Left ventricle myocardium inferior (tissue), 1 donor: Measurements from ENCODE around the gene MAP2K1. TPM values are rescaled to one million over a fixed set of nuclear protein-coding genes. Genes with fewer than 3 reads are reported as not detected.

Experiments used
- DNase-seq: peaks from one replicate; pipeline ENCODE4 v3.0.0-alpha.2; 2020
- H3K27ac ChIP-seq: fragments of 200-600 bp; replicated peaks from 2 replicates; pipeline ENCODE4 v1.8.0; 2021
- H3K27me3 ChIP-seq: fragments of 200-600 bp; 2 replicates; pipeline ENCODE4 v1.8.0; 2021; ENCODE audit warnings: low read depth
- H3K36me3 ChIP-seq: fragments of 200-600 bp; 2 replicates; pipeline ENCODE4 v1.8.0; 2021
- H3K4me1 ChIP-seq: fragments of 200-600 bp; 2 replicates; pipeline ENCODE4 v1.8.0; 2021
- H3K4me3 ChIP-seq: fragments of 200-600 bp; 2 replicates; pipeline ENCODE4 v1.8.0; 2021; ENCODE audit warnings: mild to moderate bottlenecking, moderate library complexity
- H3K9me3 ChIP-seq: fragments of 200-600 bp; replicated peaks from 2 replicates; pipeline ENCODE4 v1.8.0; 2021
- intact Hi-C: fragments of 100-400 bp; cut with micrococcal nuclease; formaldehyde crosslinking; loops from one replicate; pipeline ENCODE4 v1.11.0; 2022
- total RNA-seq: library from RNA; stranded (reverse); fragmentation: NEBNext Ultra II Directional; extraction: Animal tissue kit (Norgen Biotek cat#: 25700); gene quantifications from one replicate; pipeline ENCODE4 v1.2.1, GENCODE V29; 2021
- TF ChIP-seq, protein P1 (sequence below): fragments of 200-600 bp; IDR thresholded peaks from 2 replicates; pipeline ENCODE4 v1.8.0; 2021; ENCODE audit warnings: antibody characterized with exemption, mild to moderate bottlenecking, borderline replicate concordance
- donor health status: DM: no; HTN: yes; CAD: no; lungs with severe emphysema.

The MAP2K1 gene
- total RNA-seq, 1 donor from 2014 or later, result 44.9 TPM

DNA sequence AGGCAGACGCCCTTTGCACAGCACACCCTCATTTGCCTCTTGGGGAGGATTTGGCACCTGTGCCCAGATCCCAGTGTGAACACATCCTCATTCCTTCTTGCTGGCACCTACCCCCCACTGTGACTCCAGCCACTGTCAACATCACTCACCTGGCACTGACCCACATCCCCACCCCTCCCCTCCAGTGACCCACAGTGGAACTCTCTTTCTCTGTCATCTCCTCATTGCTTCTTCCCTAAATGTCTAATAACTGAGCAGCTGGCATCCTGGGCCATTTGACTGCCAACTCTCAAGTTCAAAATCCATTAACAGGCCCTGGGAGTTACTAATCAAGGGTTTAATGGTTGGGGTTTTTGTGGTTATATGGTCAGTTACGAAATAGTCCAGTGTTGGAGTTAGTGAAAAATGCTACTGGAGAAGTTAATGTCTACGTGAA lies 96.4 kb downstream of the MAP2K1 start:
- TF ChIP-seq, protein P1, sequence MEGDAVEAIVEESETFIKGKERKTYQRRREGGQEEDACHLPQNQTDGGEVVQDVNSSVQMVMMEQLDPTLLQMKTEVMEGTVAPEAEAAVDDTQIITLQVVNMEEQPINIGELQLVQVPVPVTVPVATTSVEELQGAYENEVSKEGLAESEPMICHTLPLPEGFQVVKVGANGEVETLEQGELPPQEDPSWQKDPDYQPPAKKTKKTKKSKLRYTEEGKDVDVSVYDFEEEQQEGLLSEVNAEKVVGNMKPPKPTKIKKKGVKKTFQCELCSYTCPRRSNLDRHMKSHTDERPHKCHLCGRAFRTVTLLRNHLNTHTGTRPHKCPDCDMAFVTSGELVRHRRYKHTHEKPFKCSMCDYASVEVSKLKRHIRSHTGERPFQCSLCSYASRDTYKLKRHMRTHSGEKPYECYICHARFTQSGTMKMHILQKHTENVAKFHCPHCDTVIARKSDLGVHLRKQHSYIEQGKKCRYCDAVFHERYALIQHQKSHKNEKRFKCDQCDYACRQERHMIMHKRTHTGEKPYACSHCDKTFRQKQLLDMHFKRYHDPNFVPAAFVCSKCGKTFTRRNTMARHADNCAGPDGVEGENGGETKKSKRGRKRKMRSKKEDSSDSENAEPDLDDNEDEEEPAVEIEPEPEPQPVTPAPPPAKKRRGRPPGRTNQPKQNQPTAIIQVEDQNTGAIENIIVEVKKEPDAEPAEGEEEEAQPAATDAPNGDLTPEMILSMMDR, result no peak
- H3K27ac ChIP-seq, result no peak overlapping the region
- no peak for DNase-seq

GRCh38 chr15:66484539-66485112 lies 97.9 kb downstream of the MAP2K1 start:
- Histone ChIP-seq H3K27ac (no peak overlapping the region), H3K9me3 (no peaks in the 10 kb centered on the region), H3K4me1 (peaks cover 11% of the 10 kb centered on the region), H3K36me3 (peaks cover 50% of the 10 kb centered on the region), H3K4me3 (no peak overlapping the region), H3K27me3 (no peaks in the 10 kb centered on the region)
- TF ChIP-seq, protein P1, result no peak
- no peak for DNase-seq
- intact Hi-C loops, result no loop called here

More for the DNA sequence above, 96.4 kb downstream of the MAP2K1 start:
- intact Hi-C loops, result no loop called here
- Histone ChIP-seq H3K4me1 (peaks cover 11% of the 10 kb centered on the region), H3K4me3 (no peak overlapping the region), H3K9me3 (no peaks in the 10 kb centered on the region), H3K27me3 (no peaks in the 10 kb centered on the region), H3K36me3 (peaks cover 35% of the 10 kb centered on the region)

DNA sequence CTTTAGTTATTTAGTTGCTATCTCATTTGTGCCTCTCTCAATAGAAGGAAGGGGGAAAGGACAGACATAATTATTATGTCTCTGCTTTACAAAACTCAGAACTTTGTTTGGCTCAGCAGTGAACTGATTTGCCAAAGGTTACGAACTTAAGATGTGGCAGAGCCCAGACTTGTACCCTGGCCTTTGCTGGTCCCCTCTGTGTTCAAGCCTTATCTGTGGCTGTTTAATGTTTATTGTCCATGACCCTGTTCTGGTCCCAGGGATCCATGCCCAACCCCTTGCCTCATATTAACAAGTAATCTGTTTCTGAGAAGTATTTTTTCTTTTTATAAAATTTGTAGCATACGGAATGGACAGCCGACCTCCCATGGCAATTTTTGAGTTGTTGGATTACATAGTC lies 100.2 kb downstream of the MAP2K1 start:
- DNase-seq, result no peak
- TF ChIP-seq, protein P1, result no peak
- Histone ChIP-seq H3K27ac (no peak overlapping the region), H3K4me1 (peaks cover 16% of the 10 kb centered on the region), H3K9me3 (no peaks in the 10 kb centered on the region), H3K36me3 (peaks cover 67% of the 10 kb centered on the region), H3K4me3 (no peak overlapping the region), H3K27me3 (no peaks in the 10 kb centered on the region)
- intact Hi-C loops, result no loop called here

GRCh38 chr15:66488525-66488924 lies 101.8 kb downstream of the MAP2K1 start:
- no peak overlapping the region for H3K27ac ChIP-seq
- peaks cover 6% of the 10 kb centered on the region for H3K4me1 ChIP-seq
- H3K36me3 ChIP-seq, result peaks cover 78% of the 10 kb centered on the region
- H3K9me3 ChIP-seq, result no peaks in the 10 kb centered on the region
- H3K27me3 ChIP-seq, result no peaks in the 10 kb centered on the region
- TF ChIP-seq, protein P1, result no peak
- DNase-seq, result no peak
- H3K4me3 ChIP-seq, result no peak overlapping the region
- intact Hi-C loops, result no loop called here

GRCh38 chr15:66489179-66489791 lies 102.6 kb downstream of the MAP2K1 start:
- Histone ChIP-seq H3K27ac (no peak overlapping the region), H3K4me3 (no peak overlapping the region)

More at GRCh38 chr15:66489179-66489791, 102.6 kb downstream of the MAP2K1 start:
- H3K27me3 ChIP-seq, result no peaks in the 10 kb centered on the region
- H3K36me3 ChIP-seq, result peaks cover 84% of the 10 kb centered on the region
- intact Hi-C loops, result no loop called here
- TF ChIP-seq, protein P1, result no peak
- DNase-seq, result no peak
- H3K4me1 ChIP-seq, result peaks cover 6% of the 10 kb centered on the region
- no peaks in the 10 kb centered on the region for H3K9me3 ChIP-seq
